ENCODE data around the gene NSUN3. TPM values are rescaled to one million over a fixed set of nuclear protein-coding genes. Genes with fewer than 3 reads are reported as not detected.

Gene NSUN3
- total RNA-seq, 2 donors from 2014 or later: 18.5 to 22.6 TPM

DNA sequence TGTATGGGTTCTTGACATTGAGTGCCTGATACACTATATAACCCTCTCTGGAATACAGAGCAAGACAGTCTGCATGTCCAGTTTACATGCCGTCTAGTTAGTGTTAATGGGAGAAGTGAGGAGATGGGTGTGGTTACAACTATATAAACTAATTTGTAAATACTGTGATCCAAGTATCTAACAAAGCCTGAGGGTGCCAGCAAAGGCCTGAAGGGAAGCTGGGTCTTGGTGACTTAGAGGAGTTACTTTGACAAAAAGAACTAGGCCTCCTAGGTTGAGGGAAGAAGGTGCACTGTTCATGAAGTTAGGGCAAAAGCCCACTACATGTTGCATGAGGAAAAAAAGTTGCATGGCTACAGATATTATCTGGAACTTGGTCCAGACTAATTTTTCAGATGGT, 2.3 kb downstream of the NSUN3 start:
- H3K4me1 Mint-ChIP-seq: peaks cover 28% of the 10 kb centered on the region
- Histone ChIP-seq H3K4me1 (ENCODE audit: control insufficient read depth, insufficient read depth, low read length) (peaks cover 4% of the 10 kb centered on the region), H3K27me3 (ENCODE audit: control insufficient read depth, insufficient read depth, low read length, poor library complexity, severe bottlenecking) (no peaks in the 10 kb centered on the region), H3K9me3 (ENCODE audit: control insufficient read depth, low read length) (peaks cover 22% of the 10 kb centered on the region), H3K36me3 (ENCODE audit: control insufficient read depth, insufficient read depth, low read length) (peaks cover 30% of the 10 kb centered on the region), H3K27ac (ENCODE audit: low read depth, low read length) (no peak overlapping the region), H3K9ac (ENCODE audit: extremely low read depth, low read length, poor library complexity, severe bottlenecking) (no peak overlapping the region), H3K4me3 (ENCODE audit: low read length) (peak overlapping the region; percentile 70)
- no peak for DNase-seq
- H3K36me3 Mint-ChIP-seq (ENCODE audit: low read depth): peaks cover 30% of the 10 kb centered on the region
- no peaks in the 10 kb centered on the region for H3K27me3 Mint-ChIP-seq (ENCODE audit: insufficient read depth)
- WGBS, 2 experiments (ENCODE audit: insufficient coverage in 1 of 2, insufficient read length in 1 of 2): no CpG with 5 or more reads among the region's 1 CpG
- peak overlapping the region; percentile 29 for H3K27ac Mint-ChIP-seq
- TF ChIP-seq, protein P1, sequence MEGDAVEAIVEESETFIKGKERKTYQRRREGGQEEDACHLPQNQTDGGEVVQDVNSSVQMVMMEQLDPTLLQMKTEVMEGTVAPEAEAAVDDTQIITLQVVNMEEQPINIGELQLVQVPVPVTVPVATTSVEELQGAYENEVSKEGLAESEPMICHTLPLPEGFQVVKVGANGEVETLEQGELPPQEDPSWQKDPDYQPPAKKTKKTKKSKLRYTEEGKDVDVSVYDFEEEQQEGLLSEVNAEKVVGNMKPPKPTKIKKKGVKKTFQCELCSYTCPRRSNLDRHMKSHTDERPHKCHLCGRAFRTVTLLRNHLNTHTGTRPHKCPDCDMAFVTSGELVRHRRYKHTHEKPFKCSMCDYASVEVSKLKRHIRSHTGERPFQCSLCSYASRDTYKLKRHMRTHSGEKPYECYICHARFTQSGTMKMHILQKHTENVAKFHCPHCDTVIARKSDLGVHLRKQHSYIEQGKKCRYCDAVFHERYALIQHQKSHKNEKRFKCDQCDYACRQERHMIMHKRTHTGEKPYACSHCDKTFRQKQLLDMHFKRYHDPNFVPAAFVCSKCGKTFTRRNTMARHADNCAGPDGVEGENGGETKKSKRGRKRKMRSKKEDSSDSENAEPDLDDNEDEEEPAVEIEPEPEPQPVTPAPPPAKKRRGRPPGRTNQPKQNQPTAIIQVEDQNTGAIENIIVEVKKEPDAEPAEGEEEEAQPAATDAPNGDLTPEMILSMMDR (conservative IDR thresholded peaks at IDR 0.05): no peak
- peaks cover 15% of the 10 kb centered on the region for H3K9me3 Mint-ChIP-seq
- peak overlapping the region; percentile 9 for H3K4me3 Mint-ChIP-seq

DNA sequence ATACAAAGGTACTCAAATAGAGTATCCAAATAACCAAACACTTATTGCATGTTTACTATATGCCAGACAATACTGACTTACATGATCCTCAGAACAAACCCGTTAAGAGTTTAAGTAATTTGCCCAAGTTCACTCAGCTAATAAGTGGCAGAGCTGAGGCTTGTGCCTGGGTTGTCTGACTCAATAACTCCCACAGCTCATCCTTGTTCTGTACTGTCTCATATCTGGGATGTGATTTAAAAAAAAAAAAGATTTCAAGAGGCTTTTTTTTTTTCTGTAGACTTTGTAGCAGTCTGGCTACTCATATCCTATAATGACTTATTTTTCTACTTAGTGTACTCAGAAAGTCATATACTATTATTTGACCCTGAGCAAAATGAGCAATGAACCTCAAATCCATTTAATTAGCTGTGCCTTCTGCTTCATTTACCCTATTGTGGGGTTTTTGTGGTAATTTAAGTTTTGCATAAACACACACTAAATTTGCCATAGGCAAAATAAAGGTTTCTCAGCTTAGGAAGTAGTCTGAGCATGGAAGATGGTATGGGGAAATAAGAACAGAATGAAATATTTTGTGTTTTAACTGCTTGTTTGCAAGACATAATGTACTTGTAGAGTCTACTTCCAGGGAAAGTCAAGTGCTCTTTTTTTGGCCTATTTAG, 3.1 kb downstream of the NSUN3 start:
- peaks cover 28% of the 10 kb centered on the region for H3K4me1 Mint-ChIP-seq
- H3K27me3 Mint-ChIP-seq (ENCODE audit: insufficient read depth): no peaks in the 10 kb centered on the region
- H3K27ac ChIP-seq (ENCODE audit: low read depth, low read length): no peak overlapping the region
- peaks cover 22% of the 10 kb centered on the region for H3K9me3 ChIP-seq (ENCODE audit: control insufficient read depth, low read length)
- peaks cover 4% of the 10 kb centered on the region for H3K4me1 ChIP-seq (ENCODE audit: control insufficient read depth, insufficient read depth, low read length)
- TF ChIP-seq, protein P1 (conservative IDR thresholded peaks at IDR 0.05): no peak
- peak overlapping the region; percentile 33 for H3K4me3 Mint-ChIP-seq
- H3K36me3 ChIP-seq (ENCODE audit: control insufficient read depth, insufficient read depth, low read length): peaks cover 24% of the 10 kb centered on the region
- 92 to 100% methylated on average over 1 of the region's 1 CpG for WGBS, 2 experiments (ENCODE audit: insufficient coverage in 1 of 2, insufficient read length in 1 of 2)
- peak overlapping the region; percentile 70 for H3K4me3 ChIP-seq (ENCODE audit: low read length)
- peak overlapping the region; percentile 85 for H3K27ac Mint-ChIP-seq
- no peak overlapping the region for H3K9ac ChIP-seq (ENCODE audit: extremely low read depth, low read length, poor library complexity, severe bottlenecking)
- no peaks in the 10 kb centered on the region for H3K27me3 ChIP-seq (ENCODE audit: control insufficient read depth, insufficient read depth, low read length, poor library complexity, severe bottlenecking)
- H3K36me3 Mint-ChIP-seq (ENCODE audit: low read depth): peaks cover 25% of the 10 kb centered on the region
- peaks cover 15% of the 10 kb centered on the region for H3K9me3 Mint-ChIP-seq
- no peak for DNase-seq

DNA sequence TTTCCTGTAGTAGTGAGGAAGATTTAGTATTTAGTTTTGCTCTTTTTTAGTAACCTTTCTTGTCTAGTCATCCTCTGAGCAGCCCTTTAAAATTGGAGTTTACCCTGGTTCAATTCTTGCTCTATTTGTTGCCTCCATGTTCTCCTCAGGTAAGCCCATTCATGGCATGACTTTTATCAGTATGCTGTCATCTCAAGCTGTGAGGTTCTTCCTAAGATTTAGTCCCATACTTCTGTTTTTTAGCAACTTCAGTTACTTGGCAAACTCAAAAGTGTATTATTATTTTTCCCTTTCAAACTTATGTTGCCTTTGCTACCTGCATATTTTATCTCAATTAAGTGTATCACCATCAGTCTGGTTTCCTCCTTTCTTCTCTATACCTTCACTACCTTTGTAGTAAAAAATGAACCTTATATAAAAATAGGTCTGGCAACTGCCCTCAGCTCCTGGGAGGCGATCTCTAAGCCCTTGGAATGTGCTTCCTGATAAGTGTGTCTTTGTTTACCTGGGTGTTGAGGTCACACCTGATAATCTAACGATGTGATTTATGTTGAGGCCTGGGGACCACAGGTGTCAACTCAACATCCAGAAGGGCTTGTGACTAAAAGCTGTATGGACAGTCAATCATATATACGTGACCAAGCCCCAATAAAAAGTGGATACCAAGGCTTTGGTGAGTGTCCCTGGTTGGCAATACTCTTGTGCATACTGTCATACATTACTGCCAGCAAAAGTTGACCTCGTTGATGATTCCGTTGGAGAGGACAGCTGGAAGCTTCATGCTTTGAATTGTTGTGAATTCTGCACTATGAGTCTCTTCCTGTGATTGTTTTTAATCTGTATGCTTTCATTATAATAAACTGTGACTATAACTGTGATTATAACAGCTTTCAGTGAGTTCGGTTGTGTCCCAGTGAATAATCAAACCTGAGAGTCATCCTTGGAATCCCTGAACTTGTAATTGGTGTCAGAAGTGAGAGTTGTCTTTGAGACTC, 3.9 kb downstream of the NSUN3 start:
- Mint-ChIP-seq H3K9me3 (peaks cover 15% of the 10 kb centered on the region), H3K27me3 (ENCODE audit: insufficient read depth) (no peaks in the 10 kb centered on the region), H3K36me3 (ENCODE audit: low read depth) (peaks cover 29% of the 10 kb centered on the region), H3K4me3 (peak overlapping the region; percentile 33), H3K27ac (peak overlapping the region; percentile 85), H3K4me1 (peaks cover 28% of the 10 kb centered on the region)
- 61 to 73% methylated on average over 6 of the region's 6 CpGs for WGBS, 2 experiments (ENCODE audit: insufficient coverage in 1 of 2, insufficient read length in 1 of 2)
- TF ChIP-seq, protein P1 (conservative IDR thresholded peaks at IDR 0.05): no peak
- H3K9ac ChIP-seq (ENCODE audit: extremely low read depth, low read length, poor library complexity, severe bottlenecking): no peak overlapping the region
- H3K4me3 ChIP-seq (ENCODE audit: low read length): peak overlapping the region; percentile 70
- peaks cover 4% of the 10 kb centered on the region for H3K4me1 ChIP-seq (ENCODE audit: control insufficient read depth, insufficient read depth, low read length)
- no peak overlapping the region for H3K27ac ChIP-seq (ENCODE audit: low read depth, low read length)
- H3K36me3 ChIP-seq (ENCODE audit: control insufficient read depth, insufficient read depth, low read length): peaks cover 24% of the 10 kb centered on the region
- H3K27me3 ChIP-seq (ENCODE audit: control insufficient read depth, insufficient read depth, low read length, poor library complexity, severe bottlenecking): no peaks in the 10 kb centered on the region
- DNase-seq: peak; percentile 66
- H3K9me3 ChIP-seq (ENCODE audit: control insufficient read depth, low read length): peaks cover 22% of the 10 kb centered on the region
